ENCODE results near the gene ADGRF3.
"Not testable (repeated sequence)": the region's sequence is repeated elsewhere in the genome, so short reads cannot be mapped to it uniquely, and the experiment has no call there.

The ADGRF3 gene

DNA sequence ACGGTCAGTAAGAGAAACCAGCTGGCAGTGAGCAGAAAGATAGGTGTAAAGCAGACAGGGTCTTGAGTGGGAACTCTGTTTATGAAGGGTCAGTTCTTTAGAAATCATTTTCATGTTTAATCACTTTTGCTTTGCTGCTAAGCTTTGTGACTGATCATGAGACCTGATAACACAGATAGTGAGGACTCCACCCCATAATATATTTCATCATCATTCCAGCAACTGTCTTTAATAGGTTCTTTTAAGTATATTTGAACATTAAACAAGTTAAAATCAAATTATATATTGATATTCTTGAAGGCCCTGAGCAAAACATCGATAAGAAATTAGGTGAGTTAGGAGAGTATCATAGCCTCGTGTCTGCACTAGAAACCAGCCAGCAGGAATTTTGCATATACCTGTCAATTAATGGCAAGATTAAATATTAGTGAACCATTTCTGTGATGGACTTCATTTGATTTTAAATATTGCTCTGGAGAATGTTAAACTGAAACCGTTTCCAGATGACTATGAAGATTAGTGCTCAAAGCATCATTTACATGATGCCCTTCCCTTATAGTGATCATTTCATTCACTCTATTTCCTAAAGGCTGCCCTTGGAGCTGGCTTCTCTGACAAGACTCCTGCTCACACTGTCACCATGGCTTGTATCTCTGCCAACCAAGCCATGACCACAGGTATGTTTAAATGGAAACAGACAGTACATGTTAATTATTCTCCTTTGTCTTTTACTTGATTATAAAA is 69.9 kb downstream of the ADGRF3 start:
- no peak for DNase-seq

DNA sequence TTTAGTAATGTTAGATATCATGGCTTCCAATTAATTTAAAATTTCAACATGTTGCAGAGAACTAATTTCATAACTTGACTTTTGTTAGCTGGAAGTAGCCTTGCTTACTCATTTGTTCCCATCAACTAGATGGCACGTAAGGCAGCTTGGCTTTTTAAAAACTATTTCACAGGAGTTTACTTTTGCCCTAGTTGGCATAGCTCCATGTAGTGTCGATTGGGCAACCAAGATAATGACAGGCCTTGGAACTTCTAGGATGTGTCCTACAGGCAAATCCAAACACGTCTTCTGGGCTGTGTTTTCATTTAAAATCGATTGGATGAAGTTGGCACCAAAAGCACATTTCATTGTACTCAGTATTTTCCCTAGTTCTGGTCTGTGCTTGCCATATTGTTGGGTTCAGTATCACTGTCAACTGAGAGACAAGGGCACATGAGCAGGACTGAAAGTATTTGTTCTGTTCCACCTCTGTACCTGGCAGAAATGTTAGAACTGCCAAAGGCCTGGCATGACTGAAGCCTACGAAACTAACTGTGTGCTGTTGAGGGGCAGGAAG is 72.5 kb downstream of the ADGRF3 start:
- DNase-seq: no peak

DNA sequence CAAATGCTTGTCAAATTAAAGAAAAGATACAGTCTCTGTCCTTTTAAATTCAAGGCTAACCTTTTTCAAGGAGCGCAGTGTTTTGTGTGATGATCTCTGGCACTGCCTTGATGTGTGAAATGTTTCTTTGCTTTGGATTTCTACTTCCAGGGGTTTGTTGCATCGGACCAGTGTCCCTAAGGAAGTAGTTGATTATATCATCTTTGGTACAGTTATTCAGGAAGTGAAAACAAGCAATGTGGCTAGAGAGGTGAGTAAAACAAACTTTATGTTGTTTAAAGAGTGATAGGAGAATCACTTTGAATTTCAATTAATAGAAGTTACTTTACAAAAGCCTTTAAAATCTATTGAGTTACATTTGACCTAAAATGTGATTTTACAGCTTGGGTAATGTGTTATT is 73.1 kb downstream of the ADGRF3 start:
- DNase-seq: no peak

DNA sequence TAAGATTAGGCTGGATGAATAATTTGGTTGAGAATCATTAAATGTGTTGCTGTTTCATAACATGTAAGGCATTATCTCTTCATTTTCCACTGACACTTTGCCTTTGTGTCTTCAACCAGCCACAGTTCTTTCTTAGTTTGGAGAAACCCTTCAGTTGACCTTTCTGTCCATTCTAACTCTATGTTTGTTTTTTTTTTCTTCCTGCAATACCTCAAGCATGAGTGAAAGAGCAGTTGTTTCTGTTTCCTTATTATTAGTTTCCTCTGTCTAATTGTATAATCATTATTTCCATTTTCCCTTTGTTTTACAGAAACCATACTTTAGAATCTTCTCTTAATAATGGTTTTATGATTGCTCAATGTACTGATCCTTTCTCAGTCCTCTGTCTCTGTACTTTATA is 76.2 kb downstream of the ADGRF3 start:
- no peak for DNase-seq

DNA sequence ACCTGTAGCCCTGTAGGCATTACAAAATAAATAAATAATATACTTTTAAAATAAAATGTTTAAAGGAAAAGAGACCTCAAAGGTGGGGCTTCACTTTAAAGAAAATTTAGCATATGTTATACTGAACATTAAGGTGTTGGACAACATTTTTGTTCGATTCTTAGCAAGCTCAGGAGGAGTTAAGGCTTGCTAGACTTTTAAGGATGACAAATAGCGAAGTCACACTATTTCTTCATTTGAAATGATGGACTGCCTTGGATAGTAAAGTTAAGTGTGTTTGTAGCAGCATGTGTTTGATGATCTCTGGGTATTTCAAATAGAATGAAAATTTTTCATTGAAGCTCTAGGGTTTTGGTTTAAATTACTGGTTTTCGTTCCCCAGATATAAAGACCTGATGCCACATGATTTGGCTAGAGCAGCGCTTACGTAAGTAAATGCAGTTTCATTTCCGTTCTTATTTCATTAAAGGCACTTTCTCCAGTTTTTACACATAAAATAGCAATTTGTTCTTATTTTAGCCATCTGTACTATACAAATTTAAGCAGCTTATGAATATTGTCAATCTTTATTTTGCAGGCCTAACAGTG is 76.9 kb downstream of the ADGRF3 start:
- DNase-seq: no peak

DNA sequence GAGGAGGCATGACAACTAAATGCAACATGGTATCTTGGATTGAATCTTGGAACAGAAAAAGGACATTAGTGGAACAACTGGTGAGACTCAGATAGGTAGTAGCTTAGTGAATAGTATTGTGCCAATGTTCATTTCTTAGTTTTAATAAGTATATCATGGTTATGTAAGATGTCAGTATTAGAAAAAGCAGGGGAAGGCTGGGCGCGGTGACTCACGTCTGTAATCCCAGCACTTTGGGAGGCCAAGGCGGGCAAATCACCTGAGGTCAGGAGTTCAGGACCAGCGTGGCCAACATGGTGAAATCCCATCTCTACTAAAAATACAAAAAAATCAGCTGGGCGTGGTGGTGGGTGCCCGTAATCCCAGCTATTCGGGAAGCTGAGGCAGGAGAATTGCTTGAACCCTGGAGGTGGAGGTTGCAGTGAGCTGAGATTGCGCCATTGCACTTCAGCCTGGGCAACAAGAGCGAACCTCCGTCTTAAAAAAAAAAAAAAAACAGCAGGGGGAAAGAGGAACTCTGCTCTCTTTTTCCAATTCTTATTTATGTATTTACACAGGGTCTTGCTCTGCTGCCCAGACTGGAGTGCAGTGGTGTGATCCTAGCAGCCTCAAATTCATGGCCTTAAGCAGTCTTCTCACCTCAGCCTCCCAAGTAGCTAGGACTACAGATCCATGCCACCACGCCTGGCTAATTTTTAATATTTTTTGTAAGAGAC is 77.8 kb downstream of the ADGRF3 start:
- not testable (repeated sequence) for DNase-seq

DNA sequence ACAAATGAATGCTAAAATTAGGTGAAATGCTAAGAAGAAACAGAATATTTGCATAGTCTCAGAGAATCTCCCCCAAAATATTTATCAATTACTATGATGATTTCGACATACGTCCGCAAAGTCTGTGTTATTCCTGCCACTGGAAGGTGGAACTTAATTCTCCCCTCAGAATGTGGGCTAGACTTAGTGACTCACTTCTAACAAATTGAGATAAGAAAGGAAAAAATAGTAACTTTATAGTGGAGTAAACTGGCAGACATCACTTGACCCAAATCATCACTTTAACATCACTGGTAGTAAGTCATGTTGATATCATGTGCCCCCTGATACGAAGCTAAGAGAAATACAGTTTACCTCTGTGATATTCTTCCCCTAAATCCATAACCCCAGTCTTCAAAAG is 78.4 kb downstream of the ADGRF3 start:
- DNase-seq: no peak

DNA sequence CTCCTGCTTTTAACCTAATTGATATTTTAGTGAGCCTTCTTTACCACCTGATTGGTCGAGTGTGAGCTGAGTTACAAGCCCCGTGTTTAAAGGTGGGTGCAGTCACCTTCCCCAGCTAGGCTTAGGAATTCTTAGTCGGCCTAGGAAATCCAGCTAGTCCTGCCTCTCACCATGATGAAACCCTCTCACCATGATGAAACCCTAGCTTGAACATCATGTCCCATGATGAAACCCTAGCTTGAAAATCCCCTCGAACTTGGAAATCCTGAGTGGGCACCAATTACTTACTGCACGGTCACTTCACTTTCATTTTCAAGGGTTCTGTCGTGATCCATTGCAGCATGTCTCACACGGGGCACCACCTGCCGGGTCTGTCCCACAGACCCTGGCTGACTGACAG is 87.8 kb downstream of the ADGRF3 start:
- not testable (repeated sequence) for DNase-seq
